Bronchial epithelial cell (primary cell): ENCODE measurements around the gene WDR91. TPM values are rescaled to one million over a fixed set of nuclear protein-coding genes. Genes with fewer than 3 reads are reported as not detected.
A peak's percentile ranks its signal among the peaks of the same experiment; 100 is the strongest.

ENCODE experiments used
- DNase-seq: peaks from one replicate; pipeline ENCODE4 v3.0.0-alpha.2; 2010; ENCODE audit warnings: low read depth
- FAIRE-seq: peaks from 2 replicates; lab custom pipeline; 2011; peaks lifted over from hg19 to GRCh38; lab: Jason Lieb, UNC
- H3K27me3 ChIP-seq: 2 replicates; pipeline ENCODE4 v1.5.1; 2011; ENCODE audit warnings: low read length; ENCODE audit not compliant: control insufficient read depth, insufficient read depth
- H3K36me3 ChIP-seq: 2 replicates; pipeline ENCODE4 v1.5.1; 2011; ENCODE audit warnings: low read length; ENCODE audit not compliant: control insufficient read depth, insufficient read depth
- H3K4me3 ChIP-seq: 2 replicates; pipeline ENCODE4 v1.5.1; 2011; ENCODE audit warnings: mild to moderate bottlenecking, low read depth, low read length, control low read depth
- CTCF ChIP-seq: IDR thresholded peaks from 2 replicates; pipeline ENCODE4 v1.5.1; 2011; ENCODE audit warnings: mild to moderate bottlenecking, moderate library complexity, low read length, control low read depth, inconsistent platforms; ENCODE audit not compliant: insufficient read depth, severe bottlenecking
- total RNA-seq: library from RNA; depleted of rRNA; stranded (reverse); fragments of >200 nt; gene quantifications from 2 replicates; pipeline ENCODE4 v1.2.1, GENCODE V29; 2014

The WDR91 gene
- total RNA-seq, 1 donor from 2014 or later = 4.7 TPM

GRCh38 chr7:135253851-135254771 lies 42.8 kb upstream of the WDR91 start:
- Histone ChIP-seq H3K4me3 (no peak overlapping the region), H3K36me3 (no peaks in the 10 kb centered on the region), H3K27me3 (no peaks in the 10 kb centered on the region)
- TF ChIP-seq CTCF = no peak
- peak; percentile 80 for DNase-seq
- FAIRE-seq = no peak

GRCh38 chr7:135251496-135252391 lies 40.4 kb upstream of the WDR91 start:
- TF ChIP-seq CTCF = no peak
- FAIRE-seq = no peak
- Histone ChIP-seq H3K36me3 (no peaks in the 10 kb centered on the region), H3K27me3 (no peaks in the 10 kb centered on the region), H3K4me3 (no peak overlapping the region)
- no peak for DNase-seq

GRCh38 chr7:135248546-135248945 lies 37.2 kb upstream of the WDR91 start:
- TF ChIP-seq CTCF = no peak
- H3K27me3 ChIP-seq = no peaks in the 10 kb centered on the region
- DNase-seq (no peak), FAIRE-seq (no peak)
- H3K36me3 ChIP-seq = no peaks in the 10 kb centered on the region
- H3K4me3 ChIP-seq = no peak overlapping the region

- Histone ChIP-seq H3K4me3 (no peak overlapping the region), H3K27me3 (no peaks in the 10 kb centered on the region), H3K36me3 (no peaks in the 10 kb centered on the region)
- no peak for DNase-seq
- no peak for TF ChIP-seq CTCF
- FAIRE-seq = no peak
Observed at GRCh38 chr7:135247746-135248471, 36.6 kb upstream of the WDR91 start.

GRCh38 chr7:135246191-135246825 lies 35.0 kb upstream of the WDR91 start:
- no peak for TF ChIP-seq CTCF
- no peaks in the 10 kb centered on the region for H3K27me3 ChIP-seq
- DNase-seq (no peak), FAIRE-seq (no peak)
- H3K36me3 ChIP-seq = no peaks in the 10 kb centered on the region
- no peak overlapping the region for H3K4me3 ChIP-seq
